Stimulated activated effector memory CD8-positive, alpha-beta T cell treated with anti-CD3 and anti-CD28 coated beads, Interleukin-12 subunit alpha, Interleukin-12 subunit beta, amount 100 ng/mL, for 72 hours (primary cell): ENCODE measurements around the gene ABCB10.
A peak's percentile ranks its signal among the peaks of the same experiment; 100 is the strongest.
"Not testable (repeated sequence)": the region's sequence is repeated elsewhere in the genome, so short reads cannot be mapped to it uniquely, and the experiment has no call there.

Experiments
- ATAC-seq: fragments of 150-1000 bp; cut with Tn5 transposase; 2 replicates; pipeline ENCODE4 v1.10.0; 2021
- DNase-seq, 2 donors: peaks; one replicate each; pipeline ENCODE4 v3.0.0; 2021 to 2022; ENCODE audit warnings: low spot score in 2 of 2
- H3K27ac Mint-ChIP-seq: one replicate; pipeline ENCODE4 v1.8.0; 2022; ENCODE audit warnings: mild to moderate bottlenecking, mixed read lengths
- H3K36me3 Mint-ChIP-seq: one replicate; pipeline ENCODE4 v1.8.0; 2022; ENCODE audit warnings: mild to moderate bottlenecking, mixed read lengths
- H3K4me1 Mint-ChIP-seq: one replicate; pipeline ENCODE4 v1.8.0; 2022; ENCODE audit warnings: mixed read lengths
- H3K4me3 Mint-ChIP-seq: one replicate; pipeline ENCODE4 v1.8.0; 2022; ENCODE audit warnings: mild to moderate bottlenecking, mixed read lengths
- H3K9me3 Mint-ChIP-seq: one replicate; pipeline ENCODE4 v1.8.0; 2022; ENCODE audit warnings: mixed read lengths

The ABCB10 gene

DNA sequence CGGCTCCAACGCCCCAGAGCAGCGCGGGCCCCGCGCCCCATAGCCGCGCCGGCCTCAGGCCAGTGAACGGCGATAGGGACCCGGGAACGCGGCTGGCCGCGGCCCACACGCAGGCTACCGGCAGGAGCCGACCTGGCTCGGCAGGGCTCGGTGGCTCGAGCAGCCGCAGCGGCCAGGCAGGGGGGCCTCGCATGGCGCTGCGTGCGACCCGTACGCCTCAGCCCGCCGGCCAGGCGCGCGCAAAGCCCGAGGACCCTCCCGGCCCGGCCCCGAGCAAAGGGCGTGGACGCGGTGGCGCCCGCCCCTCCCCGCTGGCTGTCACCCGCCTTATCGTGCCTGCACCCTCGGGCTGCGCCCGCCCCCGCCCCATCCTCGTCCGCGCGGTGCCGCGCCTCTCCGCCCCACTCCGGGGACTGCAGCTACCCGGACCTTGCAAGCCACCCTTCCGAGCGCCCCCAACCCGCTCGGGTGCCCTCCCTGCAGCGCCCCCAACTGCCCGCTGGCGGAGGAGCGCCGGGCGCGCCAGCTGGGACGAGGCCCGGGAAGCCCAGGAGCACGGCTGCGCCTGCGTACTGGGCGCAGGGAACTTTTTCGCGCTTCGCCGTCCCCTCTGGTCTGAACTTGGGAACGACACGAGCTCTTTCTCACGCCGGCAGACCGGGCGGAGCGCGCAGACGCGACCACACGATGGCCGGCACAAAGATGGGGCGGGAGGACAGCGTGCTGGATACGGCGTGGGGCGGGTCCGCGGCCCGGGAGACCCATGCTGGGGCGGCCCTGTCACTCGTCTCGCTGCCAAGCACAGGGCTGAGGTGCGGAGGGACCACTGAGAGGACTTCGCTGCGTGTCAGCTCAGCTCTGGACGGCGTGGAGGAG, at the start of gene ABCB10:
Gene ABCB10, minus strand, starts transcription at position 248 of the 876 bp plus-strand sequence. Its CDS starts 55 bp downstream, at position 193.
- peaks cover 42% of the 10 kb centered on the region for H3K4me1 Mint-ChIP-seq
- no peaks in the 10 kb centered on the region for H3K9me3 Mint-ChIP-seq
- H3K27ac Mint-ChIP-seq: peak within 1 kb of the TSS; percentile 60
- peak; percentile 90 for ATAC-seq
- H3K36me3 Mint-ChIP-seq: peaks cover 9% of the 10 kb centered on the region
- H3K4me3 Mint-ChIP-seq: peak within 1 kb of the TSS; percentile 83
- DNase-seq: peak; percentile 84 to 97

DNA sequence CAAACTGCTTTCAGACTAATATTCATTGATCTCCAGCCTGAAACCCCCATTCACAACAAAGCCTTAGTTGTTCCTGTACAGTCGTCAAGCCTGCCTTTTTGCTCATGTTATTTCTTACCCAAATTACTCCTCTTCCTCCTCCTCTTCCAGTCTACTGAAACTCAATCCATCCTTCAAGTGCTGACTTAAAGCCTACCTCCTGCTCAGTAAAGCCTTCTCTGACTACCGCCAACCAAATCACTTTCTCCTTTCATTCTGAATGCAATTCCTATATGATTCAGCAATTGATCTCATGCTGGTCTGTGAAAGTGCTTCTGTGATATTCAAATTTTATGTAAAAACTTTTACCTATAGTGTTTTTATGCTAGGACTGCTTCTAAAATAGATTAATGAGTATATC, 48.9 kb upstream of the ABCB10 start:
- H3K36me3 Mint-ChIP-seq: peaks cover 77% of the 10 kb centered on the region
- H3K4me1 Mint-ChIP-seq: peaks cover 8% of the 10 kb centered on the region
- ATAC-seq (no peak), DNase-seq (no peak)
- no peak overlapping the region for H3K4me3 Mint-ChIP-seq
- H3K27ac Mint-ChIP-seq: no peak overlapping the region
- no peaks in the 10 kb centered on the region for H3K9me3 Mint-ChIP-seq

GRCh38 chr1:229603371-229604005, 45.0 kb upstream of the ABCB10 start:
- Mint-ChIP-seq H3K9me3 (no peaks in the 10 kb centered on the region), H3K4me1 (peaks cover 20% of the 10 kb centered on the region), H3K4me3 (no peak overlapping the region), H3K27ac (no peak overlapping the region), H3K36me3 (peaks cover 80% of the 10 kb centered on the region)
- DNase-seq: no peak
- ATAC-seq: no peak

DNA sequence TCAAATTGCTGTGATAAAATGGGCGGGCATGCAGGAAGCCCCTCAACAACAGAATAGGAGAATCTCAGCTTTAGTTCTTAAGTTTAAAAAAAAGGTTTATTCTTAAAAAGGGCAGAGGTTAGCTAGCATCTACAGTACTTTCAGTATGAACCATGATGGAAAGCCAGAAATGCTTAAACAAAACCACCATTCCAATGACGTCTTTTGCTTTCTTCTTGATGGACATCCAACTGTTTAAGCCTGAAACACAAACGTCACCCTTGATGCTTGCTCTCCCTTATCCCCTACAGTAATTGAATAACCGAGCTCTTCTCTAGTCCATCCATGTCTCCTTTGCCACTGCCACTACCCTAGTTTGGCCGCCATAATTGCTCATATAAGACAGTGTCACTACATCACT, 41.7 kb upstream of the ABCB10 start:
- peaks cover 61% of the 10 kb centered on the region for H3K36me3 Mint-ChIP-seq
- DNase-seq: no peak
- H3K27ac Mint-ChIP-seq: peak overlapping the region; percentile 60
- ATAC-seq: peak; percentile 68
- H3K9me3 Mint-ChIP-seq: no peaks in the 10 kb centered on the region
- H3K4me3 Mint-ChIP-seq: no peak overlapping the region
- H3K4me1 Mint-ChIP-seq: peaks cover 27% of the 10 kb centered on the region

DNA sequence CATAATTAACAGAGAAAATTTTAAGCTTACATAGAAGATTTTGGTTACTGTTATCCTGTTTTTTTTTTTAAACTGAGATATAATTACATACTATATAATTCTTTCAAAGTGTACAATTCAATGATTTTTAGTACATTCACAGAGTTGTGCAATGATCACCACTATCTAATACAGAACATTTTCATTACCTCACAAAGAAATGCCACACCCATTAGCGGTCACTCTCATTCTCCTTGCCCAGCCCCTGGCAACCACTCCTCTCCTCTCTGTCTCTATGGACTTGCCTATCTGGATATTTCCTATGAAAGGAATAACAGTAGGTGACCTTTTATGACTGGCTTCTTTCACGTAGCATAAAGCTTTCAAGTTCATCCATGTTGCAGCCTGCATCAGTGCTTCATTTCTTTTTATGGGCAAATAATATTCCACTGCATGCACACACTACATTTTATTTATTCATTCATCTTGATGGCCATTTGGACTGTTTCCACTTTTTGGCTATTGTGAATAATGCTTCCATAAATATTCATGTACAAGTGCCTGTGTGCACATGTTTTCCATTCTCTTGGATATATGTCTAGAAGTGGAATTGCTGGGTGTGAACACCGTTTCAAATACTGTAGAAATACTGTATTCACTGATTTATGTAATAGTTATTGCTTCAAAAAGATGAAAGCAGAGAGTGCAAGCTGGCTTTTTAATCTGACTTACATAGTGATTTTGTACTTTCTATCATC, 40.9 kb upstream of the ABCB10 start:
- H3K9me3 Mint-ChIP-seq: no peaks in the 10 kb centered on the region
- no peak for ATAC-seq
- no peak overlapping the region for H3K27ac Mint-ChIP-seq
- peaks cover 64% of the 10 kb centered on the region for H3K36me3 Mint-ChIP-seq
- no peak overlapping the region for H3K4me3 Mint-ChIP-seq
- DNase-seq: no peak
- peaks cover 27% of the 10 kb centered on the region for H3K4me1 Mint-ChIP-seq

- peaks cover 78% of the 10 kb centered on the region for H3K36me3 Mint-ChIP-seq
Measured at GRCh38 chr1:229597877-229598276, 39.4 kb upstream of the ABCB10 start.

GRCh38 chr1:229596925-229597699, 38.6 kb upstream of the ABCB10 start:
- Mint-ChIP-seq H3K9me3 (no peaks in the 10 kb centered on the region), H3K4me3 (no peak overlapping the region), H3K36me3 (peaks cover 76% of the 10 kb centered on the region), H3K4me1 (peaks cover 35% of the 10 kb centered on the region), H3K27ac (peak overlapping the region; percentile 48)
- ATAC-seq (peak; percentile 43), DNase-seq (no peak)

More at GRCh38 chr1:229597877-229598276, 39.4 kb upstream of the ABCB10 start:
- Mint-ChIP-seq H3K4me1 (peaks cover 35% of the 10 kb centered on the region), H3K27ac (peak overlapping the region; percentile 3), H3K9me3 (no peaks in the 10 kb centered on the region), H3K4me3 (no peak overlapping the region)
- no peak for DNase-seq
- ATAC-seq: no peak

DNA sequence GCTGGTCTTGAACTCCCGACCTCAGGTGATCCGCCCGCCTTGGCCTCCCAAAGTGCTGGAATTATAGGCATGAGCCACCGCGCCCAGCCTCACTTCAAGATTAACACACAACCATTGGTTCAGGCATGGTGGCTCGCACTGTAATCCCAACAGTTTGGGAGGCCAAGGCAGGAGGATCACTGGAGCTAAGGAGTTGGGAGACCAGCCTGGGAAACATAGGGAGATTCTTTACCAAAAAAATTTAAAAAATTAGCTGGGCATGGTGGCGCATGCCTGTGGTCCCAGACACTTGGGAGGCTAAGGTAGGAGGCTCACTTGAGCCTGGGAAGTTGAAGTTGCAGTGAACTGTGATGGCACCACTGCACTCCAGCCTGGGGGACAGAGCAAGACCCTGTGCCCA, 37.4 kb upstream of the ABCB10 start:
- H3K36me3 Mint-ChIP-seq: peaks cover 64% of the 10 kb centered on the region
- not testable (repeated sequence) for ATAC-seq, H3K9me3 Mint-ChIP-seq, H3K4me3 Mint-ChIP-seq, H3K27ac Mint-ChIP-seq, DNase-seq
- peaks cover 35% of the 10 kb centered on the region for H3K4me1 Mint-ChIP-seq

- DNase-seq (no peak), ATAC-seq (no peak)
- no peaks in the 10 kb centered on the region for H3K9me3 Mint-ChIP-seq
- H3K27ac Mint-ChIP-seq: no peak overlapping the region
- H3K36me3 Mint-ChIP-seq: peaks cover 51% of the 10 kb centered on the region
- peaks cover 26% of the 10 kb centered on the region for H3K4me1 Mint-ChIP-seq
- no peak overlapping the region for H3K4me3 Mint-ChIP-seq
Measured at GRCh38 chr1:229594227-229595008, 35.9 kb upstream of the ABCB10 start.

DNA sequence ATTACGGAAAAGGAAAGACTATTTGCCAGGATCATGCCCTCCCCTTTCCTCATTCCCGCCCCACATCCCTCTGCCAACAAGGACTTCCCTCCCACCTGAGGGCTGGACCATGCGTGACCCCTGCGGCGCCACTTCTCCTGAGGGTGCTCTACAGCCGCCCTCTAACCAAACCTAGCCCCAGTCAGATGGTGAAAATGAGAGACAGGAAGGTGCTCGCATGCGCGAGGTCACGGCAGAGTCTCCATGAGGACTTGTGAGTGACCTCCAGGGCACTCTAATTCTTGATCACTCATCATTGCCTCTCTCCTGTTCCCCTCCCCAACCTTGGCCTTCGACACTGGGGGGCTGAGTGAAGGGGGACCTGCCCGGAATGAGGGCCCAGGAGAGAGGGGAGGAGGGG, 35.3 kb upstream of the ABCB10 start:
- ATAC-seq: no peak
- H3K27ac Mint-ChIP-seq: no peak overlapping the region
- no peak for DNase-seq
- peaks cover 23% of the 10 kb centered on the region for H3K4me1 Mint-ChIP-seq
- H3K4me3 Mint-ChIP-seq: no peak overlapping the region
- no peaks in the 10 kb centered on the region for H3K9me3 Mint-ChIP-seq
- peaks cover 45% of the 10 kb centered on the region for H3K36me3 Mint-ChIP-seq

GRCh38 chr1:229590119-229590518, 31.6 kb upstream of the ABCB10 start:
- Mint-ChIP-seq H3K27ac (no peak overlapping the region), H3K9me3 (no peaks in the 10 kb centered on the region), H3K4me1 (peaks cover 18% of the 10 kb centered on the region), H3K4me3 (no peak overlapping the region), H3K36me3 (peaks cover 28% of the 10 kb centered on the region)
- ATAC-seq (no peak), DNase-seq (no peak)

GRCh38 chr1:229585338-229585737, 26.8 kb upstream of the ABCB10 start:
- Mint-ChIP-seq H3K4me3 (no peak overlapping the region), H3K27ac (no peak overlapping the region), H3K4me1 (peaks cover 10% of the 10 kb centered on the region), H3K36me3 (no peaks in the 10 kb centered on the region), H3K9me3 (no peaks in the 10 kb centered on the region)
- no peak for ATAC-seq
- no peak for DNase-seq

DNA sequence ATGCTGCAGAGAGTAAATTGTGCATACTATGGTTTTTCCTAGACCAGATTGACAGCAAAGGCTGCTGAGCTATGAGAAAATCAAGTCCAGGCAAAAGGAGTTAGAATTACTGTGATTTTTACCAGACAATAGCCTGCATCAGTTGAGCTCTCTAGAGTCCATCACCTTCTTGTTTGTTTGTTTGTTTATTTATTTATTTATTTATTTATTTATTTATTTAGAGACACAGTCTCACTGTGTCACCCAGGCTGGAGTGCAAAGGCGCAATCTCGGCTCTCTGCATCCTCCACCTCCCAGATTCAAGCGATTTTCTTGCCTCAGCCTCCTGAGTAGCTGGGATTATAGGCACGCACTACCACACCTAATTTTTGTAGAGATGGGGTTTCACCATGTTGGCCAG, 24.2 kb upstream of the ABCB10 start:
- no peak overlapping the region for H3K27ac Mint-ChIP-seq
- no peaks in the 10 kb centered on the region for H3K9me3 Mint-ChIP-seq
- no peak for ATAC-seq
- DNase-seq: no peak
- no peak overlapping the region for H3K4me3 Mint-ChIP-seq
- peaks cover 9% of the 10 kb centered on the region for H3K4me1 Mint-ChIP-seq
- no peaks in the 10 kb centered on the region for H3K36me3 Mint-ChIP-seq

DNA sequence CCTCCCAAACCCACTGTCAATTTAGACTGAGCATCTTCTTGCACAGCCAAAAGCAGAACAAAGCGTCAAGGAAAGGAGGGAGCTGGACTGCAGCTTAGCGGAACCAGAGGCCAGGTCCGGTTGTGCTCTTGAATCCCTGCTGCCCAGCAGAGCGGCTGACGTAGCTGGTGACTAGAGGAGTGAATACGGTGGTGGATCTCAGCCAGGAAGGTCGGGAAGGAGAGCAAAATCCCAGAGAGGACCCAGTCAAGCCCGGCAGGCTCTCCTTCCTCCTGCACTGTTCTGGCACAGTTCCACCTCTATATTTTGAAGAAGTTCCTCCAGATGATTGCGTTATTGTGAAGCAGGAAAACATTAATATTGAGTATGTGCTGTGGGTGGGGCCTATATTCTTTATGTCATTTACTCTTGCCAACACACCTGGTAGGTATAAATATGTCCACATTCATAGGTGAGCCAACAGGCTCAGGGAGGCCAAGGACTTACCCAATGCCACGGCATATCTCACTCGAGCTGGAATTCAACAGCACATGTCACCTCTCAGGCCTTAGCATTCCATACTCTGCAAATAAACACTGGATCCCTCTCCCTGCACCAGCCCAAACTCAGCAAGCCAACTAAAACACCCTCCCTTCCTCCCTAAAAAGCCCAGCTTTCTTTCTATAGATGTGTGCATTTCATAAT, 23.6 kb upstream of the ABCB10 start:
- Mint-ChIP-seq H3K27ac (no peak overlapping the region), H3K4me3 (no peak overlapping the region), H3K9me3 (no peaks in the 10 kb centered on the region), H3K36me3 (no peaks in the 10 kb centered on the region), H3K4me1 (peaks cover 4% of the 10 kb centered on the region)
- DNase-seq (no peak), ATAC-seq (no peak)
